HG02588 (cell line): ENCODE results near the gene ARL5B.
"Not testable (repeated sequence)": the region's sequence is repeated elsewhere in the genome, so short reads cannot be mapped to it uniquely, and the experiment has no call there.

ENCODE experiments used
- ATAC-seq: cut with Tn5 transposase; IDR thresholded peaks from one replicate; pipeline ENCODE4 v1.9.1; 2021; ENCODE audit warnings: mild to moderate bottlenecking, moderate library complexity; ENCODE audit not compliant: unreplicated experiment

The ARL5B gene

DNA sequence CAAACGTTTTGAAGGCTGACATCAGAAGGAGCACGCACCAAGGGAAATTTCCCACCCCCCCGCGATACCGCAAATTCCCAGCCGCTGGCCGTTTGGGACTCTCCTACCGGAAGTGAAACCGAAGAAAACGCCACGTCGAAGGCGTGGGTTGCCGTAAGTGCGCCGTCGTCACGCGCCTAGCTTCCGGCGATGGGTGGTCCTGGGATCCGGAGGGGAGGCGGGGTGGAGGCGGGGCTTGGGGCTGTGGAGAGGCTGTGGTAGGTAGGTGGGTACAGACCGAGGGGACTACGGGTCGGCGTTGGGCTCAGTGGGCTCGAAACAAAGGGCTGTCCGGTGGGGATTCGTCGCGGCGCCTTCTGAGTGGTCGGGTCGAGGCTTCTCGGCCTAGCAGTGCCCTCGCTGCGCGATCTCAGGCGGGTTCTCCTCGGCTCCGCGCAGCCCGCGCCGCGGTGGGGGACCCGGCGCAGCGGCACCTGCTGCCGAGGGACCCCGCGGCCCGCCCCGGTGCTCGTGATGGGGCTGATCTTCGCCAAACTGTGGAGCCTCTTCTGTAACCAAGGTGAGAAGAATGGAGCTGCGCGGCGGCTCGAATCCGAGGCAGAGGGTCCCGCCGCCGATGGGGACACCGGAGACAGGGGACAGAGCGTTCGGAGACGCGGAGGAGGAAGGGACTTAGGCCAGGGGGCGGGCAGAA, at the start of gene ARL5B:
TSS of gene ARL5B (plus strand) at position 307 of the 694 bp plus-strand sequence. CDS start at position 514, 207 bp downstream.
- ATAC-seq, result peak; percentile 91

DNA sequence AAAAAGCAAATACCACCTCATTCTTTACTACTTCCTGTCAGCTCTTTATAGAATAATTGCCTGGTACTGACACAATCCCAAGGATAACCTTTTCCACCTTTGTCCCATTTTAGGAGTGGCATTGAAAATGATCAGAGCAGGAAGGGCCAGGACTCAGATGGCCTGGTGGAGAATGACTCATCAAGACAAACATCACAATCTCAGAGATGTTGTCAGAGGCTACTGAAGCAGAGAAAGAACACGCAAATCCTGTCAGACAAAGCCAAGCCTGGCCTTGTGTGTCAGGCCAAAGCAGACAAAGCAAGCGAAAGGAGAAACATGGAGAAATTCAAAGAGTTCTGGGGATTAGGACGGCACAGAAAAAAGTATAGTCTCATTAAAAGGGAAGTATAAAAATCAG, 48.7 kb upstream of the ARL5B start:
- ATAC-seq, result no peak

DNA sequence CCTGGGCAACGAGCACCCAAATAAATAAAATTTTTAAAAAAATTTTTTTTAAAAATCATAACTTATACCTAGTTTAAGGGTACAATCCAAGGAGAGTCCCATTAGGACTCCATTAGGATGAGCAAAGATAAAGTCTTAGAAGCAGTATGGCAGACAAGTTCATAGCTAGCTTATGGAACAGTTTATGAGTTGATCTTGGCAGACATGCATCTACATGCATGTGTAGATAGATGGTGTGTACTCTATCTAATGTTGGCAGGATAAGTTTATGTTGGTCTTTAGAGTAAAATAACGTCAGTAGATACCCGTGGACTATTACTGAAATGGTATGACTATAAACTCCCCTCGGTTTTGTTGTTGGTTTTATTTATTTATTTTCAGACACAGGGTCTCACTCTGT, 48.1 kb upstream of the ARL5B start:
- ATAC-seq, result no peak

- no peak for ATAC-seq
Measured at GRCh38 chr10:18615618-18616017, 43.6 kb upstream of the ARL5B start.

- ATAC-seq, result no peak
Measured at GRCh38 chr10:18616337-18616736, 42.9 kb upstream of the ARL5B start.

- ATAC-seq, result no peak
Measured at GRCh38 chr10:18619016-18619415, 40.2 kb upstream of the ARL5B start.

DNA sequence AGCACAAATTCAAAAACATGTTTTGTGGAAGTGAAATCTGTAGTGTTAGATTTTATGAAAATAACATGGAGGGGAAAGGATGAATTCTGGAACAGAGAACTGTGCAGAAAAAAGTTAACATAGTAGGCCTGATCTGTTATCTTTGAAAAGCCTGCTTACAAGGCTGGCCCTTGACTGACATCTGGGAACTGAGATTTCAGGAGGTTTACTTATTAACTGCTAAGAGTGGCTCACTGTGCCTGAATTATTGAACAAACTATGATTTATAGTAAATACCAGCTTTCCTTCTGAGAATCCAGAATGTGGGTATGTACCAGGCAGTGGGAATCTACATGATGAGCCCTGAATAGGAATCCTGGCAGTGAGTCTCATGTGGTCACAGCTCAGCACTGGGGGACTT, 38.4 kb upstream of the ARL5B start:
- ATAC-seq, result no peak

GRCh38 chr10:18623671-18624070, 35.6 kb upstream of the ARL5B start:
- not testable (repeated sequence) for ATAC-seq

- ATAC-seq, result no peak
Measured at GRCh38 chr10:18625886-18626285, 33.3 kb upstream of the ARL5B start.

GRCh38 chr10:18627452-18628018, 31.7 kb upstream of the ARL5B start:
- not testable (repeated sequence) for ATAC-seq

DNA sequence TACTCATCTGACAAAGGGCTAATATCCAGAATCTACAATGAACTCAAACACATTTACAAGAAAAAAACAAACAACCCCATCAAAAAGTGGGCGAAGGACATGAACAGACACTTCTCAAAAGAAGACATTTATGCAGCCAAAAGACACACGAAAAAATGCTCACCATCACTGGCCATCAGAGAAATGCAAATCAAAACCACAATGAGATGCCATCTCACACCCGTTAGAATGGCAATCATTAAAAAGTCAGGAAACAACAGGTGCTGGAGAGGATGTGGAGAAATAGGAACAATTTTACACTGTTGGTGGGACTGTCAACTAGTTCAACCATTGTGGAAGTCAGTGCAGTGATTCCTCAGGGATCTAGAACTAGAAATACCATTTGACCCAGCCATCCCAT, 26.7 kb upstream of the ARL5B start:
- not testable (repeated sequence) for ATAC-seq

GRCh38 chr10:18635995-18636394, 23.2 kb upstream of the ARL5B start:
- ATAC-seq, result no peak

- ATAC-seq, result not testable (repeated sequence)
Measured at GRCh38 chr10:18637400-18637799, 21.8 kb upstream of the ARL5B start.

DNA sequence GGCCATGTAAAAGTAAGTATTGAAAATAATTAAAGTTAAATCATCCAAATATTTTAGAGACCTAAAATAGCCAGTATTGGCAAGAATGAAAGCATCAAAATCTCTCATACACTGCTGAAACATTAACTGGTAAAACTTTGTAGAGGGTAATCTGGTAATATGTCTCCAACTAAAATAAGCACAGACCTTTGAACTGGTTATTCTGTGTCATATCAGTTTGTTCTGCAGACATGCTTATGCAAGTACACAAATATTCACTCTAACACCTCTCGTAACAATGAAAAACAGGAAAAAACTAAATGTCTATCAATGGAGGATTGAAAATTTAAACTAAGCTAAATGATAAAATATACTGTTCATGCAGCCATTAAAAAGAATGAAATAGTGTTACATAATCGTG, 19.5 kb upstream of the ARL5B start:
- ATAC-seq, result not testable (repeated sequence)

GRCh38 chr10:18647151-18647550, 12.1 kb upstream of the ARL5B start:
- ATAC-seq, result no peak

DNA sequence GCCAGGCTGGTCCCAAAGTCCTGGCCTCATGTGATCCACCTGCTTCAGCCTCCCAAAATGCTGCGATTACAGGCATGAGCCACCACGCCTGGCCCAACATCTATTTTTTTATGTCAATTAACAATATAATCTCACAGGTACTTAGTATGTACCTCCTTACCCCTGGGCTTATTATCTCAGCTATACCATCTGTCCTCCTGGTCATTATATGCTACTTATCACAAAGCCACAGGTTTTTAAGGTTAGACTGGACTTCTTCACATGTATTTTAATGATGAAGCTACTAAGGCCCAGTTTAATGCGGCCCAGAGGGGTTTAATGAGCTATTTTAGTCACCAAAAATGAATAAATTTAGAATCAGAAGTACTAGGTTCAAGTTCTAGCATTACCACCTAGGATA, 11.3 kb upstream of the ARL5B start:
- ATAC-seq, result no peak

DNA sequence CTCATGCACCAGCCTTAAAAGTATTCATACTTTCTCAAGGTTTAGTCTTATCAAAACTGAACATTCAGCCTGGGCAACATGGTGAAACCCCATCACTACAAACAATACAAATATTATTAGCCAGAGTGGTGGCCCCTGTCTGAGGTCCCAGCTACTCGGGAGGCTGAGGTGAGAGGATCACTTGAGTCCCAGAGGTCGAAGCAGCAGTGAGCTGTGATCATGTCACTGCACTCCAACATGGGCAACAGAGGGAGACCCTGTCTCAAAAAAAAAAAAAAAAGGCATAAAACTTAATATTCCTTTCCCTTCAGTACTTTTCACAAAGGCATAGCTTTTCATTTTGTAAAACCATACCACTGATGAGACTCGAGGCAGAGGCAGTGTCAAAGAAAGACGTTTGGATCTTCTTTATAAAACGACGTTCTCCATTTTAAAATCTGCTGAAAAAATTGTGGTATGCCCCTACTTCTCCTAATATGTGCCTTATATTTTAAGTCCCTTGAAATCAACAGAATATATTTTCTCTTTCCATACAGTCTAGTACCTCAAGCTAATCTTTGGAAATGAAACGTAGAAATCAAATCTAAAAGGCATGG, 9.8 kb upstream of the ARL5B start:
- no peak for ATAC-seq

DNA sequence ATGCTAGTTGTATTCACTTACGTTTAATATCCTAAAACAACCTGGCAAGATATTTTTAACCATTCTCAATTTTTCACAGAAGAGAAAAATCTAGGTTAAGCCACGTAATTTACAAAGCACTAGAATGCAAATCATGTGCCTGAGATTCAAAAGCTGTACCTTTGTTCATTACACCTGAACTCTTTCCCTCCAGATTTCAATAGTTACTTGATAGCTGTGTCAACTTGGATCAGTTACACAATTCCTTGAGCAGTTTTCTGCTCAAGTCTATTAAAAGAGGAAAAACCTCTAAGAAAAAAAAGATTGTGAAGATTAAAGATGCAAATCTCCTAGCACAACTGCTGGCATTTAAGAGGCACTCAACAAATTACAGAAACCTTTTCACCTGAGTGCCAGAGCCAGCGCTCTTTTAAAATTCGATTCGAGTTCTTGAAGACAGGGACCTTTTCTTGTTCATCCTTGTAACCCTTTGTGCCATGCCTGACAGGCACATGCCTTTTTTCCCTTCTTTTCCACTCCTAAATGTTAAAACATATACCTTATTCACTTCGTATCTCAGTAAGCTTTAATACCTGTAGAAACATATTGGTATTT, 8.7 kb upstream of the ARL5B start:
- no peak for ATAC-seq

GRCh38 chr10:18651324-18652007, 7.8 kb upstream of the ARL5B start, which contains the start of gene NSUN6:
Gene NSUN6, minus strand, starts transcription at chr10:18651587. Its CDS starts 384 bp downstream, at chr10:18651203.
- ATAC-seq, result peak; percentile 98

GRCh38 chr10:18653112-18653511, 6.1 kb upstream of the ARL5B start:
- ATAC-seq, result no peak

DNA sequence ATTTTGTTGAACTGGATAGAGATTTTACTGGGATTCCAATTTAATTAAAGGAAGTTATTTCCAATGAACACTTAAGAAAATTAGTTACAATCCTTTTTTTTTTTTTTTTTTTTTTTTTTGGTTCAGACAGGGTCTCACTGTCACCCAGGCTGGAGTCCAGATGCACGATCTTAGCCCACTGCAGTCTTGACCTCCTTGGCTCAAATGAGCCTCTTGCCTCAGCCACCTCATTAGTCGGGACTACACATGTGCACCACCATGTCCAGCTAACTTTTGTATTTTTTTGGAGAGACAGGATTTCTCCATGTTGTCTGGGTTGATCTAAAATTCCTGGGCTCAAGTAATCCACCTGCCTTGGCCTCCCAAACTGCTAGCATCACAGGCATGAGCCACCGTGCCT, 2.5 kb upstream of the ARL5B start:
- ATAC-seq, result no peak
